ENCODE measurements around the gene GPR3. TPM values are rescaled to one million over a fixed set of nuclear protein-coding genes. Genes with fewer than 3 reads are reported as not detected.
"Not testable (repeated sequence)": the region's sequence is repeated elsewhere in the genome, so short reads cannot be mapped to it uniquely, and the experiment has no call there.

GPR3 gene
- polyA plus RNA-seq, 1 donor = 0.49 TPM

DNA sequence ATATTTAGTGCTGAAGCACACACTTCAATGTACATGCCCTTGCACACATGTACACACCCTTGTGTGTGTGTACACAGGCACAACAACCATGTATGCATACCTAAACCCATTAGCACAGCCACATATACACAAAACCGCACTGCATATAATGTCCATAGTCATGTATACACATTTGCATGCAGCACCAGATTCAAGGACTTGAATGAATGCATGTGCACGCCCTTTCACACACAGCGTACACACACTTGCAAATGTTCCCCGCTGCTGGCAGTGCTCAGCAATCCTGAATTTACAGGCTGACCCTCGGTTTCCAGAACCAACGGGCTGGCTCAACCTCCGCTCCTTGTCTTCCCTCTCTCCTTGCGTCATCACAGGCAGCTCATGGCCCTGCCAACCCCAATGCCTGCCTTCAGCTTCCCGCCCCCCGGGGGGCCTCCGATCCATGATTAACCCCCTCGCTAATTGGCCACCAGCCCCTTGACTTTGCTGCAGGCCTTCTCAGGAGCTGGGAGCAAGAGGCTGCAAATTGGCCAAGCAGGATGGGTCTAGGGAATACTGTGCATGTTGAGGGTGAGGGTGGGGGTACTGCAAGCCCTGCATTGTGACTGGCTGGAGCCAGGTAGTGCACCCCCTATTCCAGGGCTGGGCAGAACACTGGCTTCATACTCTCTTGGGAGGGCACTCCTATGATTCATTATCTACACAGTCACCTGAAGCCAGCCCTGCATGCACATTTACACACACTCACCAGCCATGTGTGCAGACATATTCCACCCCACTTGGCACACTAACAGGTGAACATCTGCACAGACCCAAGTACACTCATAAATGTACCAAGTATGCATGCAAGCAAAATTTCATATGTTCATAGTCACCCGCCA lies 7.9 kb downstream of the GPR3 start:
- DNase-seq = no peak

DNA sequence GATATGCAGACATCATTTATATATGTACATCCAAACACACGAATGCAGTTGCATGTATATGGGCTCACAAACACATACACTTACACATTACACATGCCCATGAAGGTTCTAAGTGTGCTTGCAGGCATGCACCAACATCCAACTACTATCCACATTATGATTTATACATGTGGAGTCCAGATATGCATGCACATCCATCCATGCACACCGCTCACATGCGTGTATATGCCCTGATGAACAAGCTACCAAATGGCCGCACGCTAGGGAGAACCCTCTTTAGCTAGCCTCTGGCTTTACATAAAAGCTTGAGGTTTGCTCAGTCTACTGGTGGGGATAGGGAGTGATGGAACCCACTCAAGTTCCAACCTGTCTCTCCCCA lies 8.5 kb downstream of the GPR3 start:
- no peak for DNase-seq

DNA sequence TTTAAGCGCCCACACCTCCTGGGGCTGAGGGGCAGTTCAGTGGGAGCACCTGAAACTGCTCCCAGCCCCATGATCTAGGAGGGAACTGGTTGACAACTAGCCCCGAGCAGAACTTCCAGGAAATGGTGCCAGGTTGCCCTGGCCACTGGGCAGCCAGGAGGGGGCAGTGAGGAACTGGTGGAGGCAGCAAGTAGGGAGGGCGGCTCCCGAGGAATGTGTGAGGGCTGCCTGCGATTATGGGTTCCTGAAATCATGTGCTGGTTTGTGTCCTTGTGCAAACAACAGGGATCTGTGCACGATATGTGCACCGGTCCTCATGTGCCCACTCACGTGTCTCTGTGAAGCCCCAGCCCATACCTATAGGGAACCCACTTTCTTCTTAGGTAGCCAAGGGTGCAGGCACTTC lies 9.9 kb downstream of the GPR3 start:
- DNase-seq = no peak

DNA sequence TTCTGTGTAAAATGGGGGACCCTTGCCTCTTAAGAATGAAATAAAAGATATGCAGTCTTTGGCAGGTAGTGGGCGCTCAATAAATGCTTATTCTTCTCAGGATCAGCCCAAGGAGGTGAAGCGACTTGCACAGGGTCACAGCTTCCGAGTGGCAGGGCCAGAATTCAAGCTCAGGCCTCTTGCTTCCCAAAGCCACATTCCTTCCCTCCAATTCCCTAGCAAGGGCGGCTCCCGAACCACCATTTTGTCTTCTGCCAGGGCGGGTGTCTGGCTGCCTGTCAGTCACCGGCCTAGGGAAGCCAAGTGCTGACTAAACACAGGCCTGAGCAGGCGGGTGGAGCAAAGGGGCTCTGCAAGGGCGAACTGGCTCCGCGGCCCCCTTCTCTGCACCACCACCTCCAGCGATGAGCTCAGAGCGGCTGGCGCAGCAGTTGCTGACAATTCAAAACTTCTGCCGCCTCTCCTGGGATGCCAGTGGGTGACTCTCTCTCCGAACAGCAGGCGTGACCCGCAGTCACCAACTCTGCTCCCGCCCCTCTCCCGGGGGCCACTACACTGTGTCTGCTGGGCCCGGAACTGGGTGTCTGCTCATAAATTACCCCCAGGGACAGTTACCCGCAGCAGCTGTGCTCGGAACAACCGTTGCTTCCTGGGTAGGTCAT lies 10.8 kb downstream of the GPR3 start:
- DNase-seq = peak; percentile 76

DNA sequence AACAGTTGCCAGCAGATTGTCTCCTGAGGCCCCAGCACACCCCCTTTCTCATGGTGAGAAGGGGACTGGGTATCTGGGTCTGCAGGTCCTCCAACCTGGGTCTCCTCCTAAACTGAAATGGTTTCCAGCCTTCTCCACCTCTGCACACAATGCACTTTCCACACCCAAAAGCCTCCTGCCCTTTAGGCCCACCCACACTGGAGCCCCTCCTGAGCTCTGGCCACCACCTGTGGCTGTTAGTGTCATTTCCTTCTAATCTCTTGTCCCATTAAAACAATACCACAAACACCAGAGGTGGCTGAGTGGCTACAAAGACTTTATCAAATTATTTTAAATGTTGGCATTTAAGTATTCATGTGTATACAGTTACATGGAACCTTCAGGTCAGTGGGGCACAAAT lies 11.5 kb downstream of the GPR3 start:
- no peak for DNase-seq

DNA sequence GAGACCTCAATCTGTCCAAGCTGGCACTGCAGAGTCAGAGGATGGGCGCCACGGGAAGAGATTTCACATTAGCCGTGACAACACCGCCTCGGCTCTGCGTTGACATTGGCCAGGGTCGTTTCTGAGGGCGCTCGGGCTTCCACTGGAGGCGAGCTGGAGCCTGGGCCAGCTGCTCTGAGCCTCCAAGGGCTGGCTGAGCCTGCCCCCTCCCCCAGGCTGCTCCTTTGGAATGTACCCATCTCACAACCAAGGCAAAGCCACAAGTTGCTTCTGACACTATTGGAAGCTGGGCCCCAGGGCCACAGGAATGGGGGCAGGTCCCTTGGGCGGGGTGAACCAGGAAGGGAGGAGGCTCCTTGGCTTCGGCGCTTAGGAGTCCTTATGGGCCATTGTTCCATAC lies 12.7 kb downstream of the GPR3 start:
- DNase-seq = no peak

DNA sequence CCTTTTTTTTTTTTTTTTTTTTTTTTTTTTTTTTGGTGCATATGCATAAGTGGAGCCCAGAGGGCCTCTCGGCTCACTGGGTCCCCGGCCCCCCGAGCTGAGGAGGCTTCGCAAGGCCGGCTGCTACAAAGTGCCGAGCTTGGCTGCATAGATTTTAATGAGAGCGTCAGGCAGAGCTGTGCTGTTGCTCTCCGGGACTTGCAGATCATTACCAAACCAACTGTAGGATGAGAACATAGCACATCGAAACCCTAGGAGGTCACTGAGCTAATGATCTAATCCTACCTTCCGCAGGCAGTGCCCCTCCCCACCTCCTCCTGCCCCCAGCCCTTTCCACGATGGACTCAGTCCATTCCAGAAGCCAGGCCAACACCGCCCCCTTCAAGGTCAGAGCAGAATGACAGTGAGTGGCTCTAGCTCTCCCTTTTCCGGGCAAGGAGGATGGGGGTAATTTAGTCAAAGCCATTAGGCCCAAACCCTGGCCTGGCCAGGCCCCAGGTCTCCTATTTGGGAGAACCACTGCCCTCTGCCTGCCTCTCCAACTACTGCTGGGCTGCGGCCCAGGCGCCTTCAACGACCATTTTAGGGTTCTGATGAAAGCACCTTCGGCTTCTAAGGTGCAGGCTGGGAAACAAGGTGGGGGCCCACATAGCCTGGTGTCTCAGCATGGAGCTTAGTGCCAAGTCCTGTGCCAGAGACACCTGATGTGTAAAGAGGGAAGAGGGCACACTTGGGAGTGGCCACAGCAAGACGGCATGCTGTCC lies 13.4 kb downstream of the GPR3 start:
- DNase-seq = not testable (repeated sequence)

DNA sequence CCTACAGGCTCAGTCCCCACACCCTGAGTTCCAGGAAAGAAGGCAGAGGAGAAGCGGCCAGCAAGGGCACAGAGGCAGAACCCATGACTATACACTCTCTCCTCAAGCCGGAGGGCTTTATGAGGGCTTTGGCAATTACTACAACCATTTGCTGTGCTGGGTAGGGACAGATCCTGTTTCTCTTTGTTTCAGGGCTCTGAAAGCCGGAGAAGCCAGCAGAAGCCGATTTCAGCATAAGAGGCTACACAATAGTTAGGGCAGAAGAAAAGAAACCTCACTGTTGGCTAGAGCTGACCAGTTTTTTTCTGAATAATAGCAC lies 13.9 kb downstream of the GPR3 start:
- DNase-seq = no peak

DNA sequence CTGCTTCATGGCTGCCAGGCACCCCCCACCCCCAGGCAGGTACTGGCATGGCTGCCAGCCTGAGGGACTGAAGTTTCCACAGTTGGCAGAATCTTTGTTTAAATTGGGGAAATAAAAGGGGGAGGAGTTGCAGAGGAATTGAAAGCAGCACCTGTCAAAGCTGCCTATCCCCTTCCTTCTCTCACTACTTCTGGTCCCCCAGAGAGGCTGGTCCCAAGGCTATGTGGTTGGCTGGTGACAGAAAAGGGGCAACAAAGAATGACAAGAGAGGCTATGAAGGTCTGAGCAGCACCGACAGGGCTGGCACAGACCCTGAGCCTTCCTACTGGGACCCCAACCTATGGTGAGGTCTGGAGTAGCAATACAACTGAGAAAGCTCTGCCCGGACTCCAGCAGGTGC lies 14.4 kb downstream of the GPR3 start:
- DNase-seq = not testable (repeated sequence)

DNA sequence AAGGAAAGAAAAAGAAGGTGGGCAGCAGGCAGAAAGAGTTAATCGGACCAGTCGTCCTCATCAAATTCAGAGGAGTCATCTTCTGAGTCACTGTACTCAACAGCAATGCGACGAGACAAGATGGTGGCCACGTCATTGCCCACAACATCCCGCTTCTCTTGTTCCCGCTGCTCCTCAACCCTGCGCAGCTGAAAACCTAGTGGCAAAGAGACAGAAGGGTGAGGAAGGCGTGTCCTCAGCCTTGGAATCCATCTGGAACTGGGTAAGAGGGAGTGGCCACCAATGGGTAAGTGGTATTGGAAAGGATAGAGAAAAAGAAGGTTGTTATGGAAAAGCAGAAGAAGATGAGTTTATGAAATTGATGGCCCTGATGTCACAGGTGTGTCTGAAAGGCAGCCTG lies 15.7 kb downstream of the GPR3 start:
- no peak for DNase-seq

DNA sequence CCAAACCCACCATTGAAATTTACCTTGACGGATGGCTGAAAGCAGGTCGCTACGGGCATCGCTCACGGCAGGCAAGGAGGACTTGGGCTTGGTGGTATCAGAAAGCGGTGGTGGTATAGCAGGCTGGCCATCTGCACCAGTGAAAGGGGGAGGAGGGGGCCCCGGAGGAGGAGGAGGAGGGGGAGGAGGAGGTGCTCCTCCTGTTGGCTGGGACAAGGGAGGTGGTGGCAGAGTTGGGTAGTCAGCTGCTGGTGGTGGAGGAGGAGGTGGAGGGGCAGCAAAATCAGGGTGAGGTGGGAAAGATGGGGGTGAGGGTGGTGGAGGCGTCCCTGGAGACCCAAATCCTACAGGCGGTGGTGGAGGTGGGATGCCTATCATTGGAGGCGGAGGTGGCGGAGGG lies 17.2 kb downstream of the GPR3 start:
- no peak for DNase-seq

DNA sequence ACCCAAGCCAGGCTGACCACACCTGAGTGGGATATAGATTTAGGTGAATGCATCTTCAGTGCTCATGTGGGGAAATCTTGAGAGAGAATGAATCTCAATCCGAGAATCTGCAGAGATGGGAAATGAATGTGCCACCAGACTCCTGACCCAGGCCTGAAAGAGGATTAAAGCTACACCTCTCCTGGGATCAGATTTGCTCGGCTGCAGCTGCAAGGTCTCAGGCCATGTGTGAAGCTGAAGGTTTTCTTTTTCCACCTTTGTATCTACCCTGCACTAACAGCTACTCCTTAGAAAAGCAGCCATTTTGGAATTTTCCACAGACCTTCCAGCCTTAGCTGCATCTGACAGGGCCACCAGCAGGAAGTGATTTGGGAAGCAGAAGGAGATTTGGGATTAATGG lies 18.3 kb downstream of the GPR3 start:
- DNase-seq = no peak

DNA sequence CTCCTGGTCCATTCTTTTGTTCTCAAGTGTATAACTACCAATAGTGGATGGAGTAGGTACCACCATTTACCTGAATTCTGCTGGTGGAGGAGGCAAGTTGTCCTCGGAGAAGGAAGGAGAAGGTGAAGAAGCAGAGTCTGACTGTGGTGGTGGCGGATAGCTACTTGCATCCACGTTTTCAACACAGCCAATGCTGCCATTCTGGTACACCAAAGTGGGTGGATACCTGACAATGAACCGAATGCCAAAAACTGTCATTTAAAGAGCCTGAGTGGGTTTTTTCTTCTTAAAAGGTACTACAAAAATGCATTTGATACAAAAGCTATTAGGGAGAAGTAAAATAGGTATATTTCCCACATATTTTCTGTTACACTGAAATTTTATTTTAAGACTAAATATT lies 20.1 kb downstream of the GPR3 start:
- DNase-seq = no peak

DNA sequence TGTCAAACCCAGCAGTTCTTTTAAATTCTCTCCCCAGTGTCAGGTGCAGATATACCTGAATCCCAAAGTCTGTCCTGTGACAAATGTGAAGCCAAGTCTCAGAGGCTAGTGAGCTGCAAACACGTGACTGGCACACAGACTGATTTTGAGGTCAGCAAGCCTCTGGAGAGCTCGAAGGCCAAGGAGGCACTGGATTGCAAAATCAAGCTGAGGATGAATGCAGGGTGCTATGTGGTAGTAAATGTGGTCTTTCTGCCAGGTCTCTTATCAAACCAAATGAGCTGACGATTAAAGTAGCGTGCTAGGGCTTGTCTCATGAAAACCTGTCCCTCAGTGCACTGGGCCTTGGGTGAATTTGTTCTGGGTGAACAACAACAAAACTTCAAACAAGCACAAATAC lies 20.6 kb downstream of the GPR3 start:
- DNase-seq = no peak

DNA sequence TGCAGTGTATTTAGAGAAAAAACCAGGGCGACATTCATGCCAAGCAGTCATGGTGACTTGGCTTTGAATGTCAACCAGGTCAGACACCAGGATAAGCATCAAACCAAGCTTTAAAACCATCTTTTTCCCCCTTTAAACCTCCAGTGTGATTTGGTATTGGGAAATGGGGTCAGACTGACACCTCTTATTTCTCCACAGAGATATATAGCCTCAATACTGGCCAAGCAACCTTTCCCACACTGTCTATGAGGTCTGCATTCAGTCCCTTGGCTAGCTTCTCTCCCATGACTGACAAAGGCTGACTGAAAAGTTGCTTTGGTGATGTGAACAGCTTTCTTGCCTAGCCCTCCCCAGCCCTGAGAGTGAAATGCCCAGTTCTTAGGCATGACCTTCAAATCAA lies 21.7 kb downstream of the GPR3 start:
- DNase-seq = no peak

DNA sequence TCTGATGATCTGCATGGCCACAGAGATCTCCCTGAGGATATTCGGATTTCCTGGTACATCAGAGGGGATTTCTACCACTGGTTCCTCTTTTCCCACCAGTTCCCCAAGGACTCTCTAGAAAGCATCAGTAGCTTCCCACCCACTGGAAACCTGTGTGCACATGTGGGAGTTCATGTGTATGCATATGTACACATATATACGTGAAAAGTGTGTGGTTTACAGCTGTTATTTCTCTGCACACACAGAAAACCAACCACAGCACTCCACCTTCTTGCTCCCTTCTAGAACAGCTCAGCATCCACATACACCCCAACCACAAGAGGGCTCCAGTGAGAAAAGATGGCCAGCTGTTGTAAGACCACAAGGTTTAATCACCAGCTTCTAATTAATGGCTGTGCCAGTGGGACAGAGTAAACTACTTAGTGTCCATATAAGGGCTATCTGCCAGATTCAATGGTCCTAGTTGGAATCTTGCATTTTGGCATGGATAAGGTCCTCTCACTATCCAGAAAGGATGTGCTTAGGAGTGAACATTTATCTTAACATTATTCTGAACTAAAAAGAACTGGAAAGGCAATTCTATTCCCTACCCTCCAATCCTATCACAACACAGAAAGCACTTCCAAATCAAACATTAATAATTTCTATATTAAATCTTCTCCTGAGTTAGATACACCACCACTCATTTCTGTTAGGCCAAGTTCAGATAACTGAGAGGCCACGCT lies 24.1 kb downstream of the GPR3 start:
- no peak for DNase-seq

DNA sequence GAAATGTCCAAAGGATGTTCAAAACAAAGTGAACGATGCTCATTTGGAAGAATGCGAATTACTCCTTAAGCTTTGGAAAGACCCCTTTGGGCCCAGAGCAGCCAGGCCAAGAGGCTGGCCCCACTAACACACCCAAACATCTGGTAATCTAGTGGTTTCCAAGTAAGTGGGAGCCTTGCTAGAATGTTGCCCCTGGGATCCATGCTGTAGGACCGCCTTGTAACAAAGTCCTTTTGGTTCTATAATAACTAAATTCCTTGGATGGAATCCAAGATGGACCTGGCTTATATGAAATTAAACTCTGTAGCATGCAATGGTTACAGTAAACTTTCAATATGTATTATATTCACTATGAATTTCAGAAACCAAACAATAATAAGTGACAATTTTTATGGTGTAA lies 25.3 kb downstream of the GPR3 start:
- no peak for DNase-seq

DNA sequence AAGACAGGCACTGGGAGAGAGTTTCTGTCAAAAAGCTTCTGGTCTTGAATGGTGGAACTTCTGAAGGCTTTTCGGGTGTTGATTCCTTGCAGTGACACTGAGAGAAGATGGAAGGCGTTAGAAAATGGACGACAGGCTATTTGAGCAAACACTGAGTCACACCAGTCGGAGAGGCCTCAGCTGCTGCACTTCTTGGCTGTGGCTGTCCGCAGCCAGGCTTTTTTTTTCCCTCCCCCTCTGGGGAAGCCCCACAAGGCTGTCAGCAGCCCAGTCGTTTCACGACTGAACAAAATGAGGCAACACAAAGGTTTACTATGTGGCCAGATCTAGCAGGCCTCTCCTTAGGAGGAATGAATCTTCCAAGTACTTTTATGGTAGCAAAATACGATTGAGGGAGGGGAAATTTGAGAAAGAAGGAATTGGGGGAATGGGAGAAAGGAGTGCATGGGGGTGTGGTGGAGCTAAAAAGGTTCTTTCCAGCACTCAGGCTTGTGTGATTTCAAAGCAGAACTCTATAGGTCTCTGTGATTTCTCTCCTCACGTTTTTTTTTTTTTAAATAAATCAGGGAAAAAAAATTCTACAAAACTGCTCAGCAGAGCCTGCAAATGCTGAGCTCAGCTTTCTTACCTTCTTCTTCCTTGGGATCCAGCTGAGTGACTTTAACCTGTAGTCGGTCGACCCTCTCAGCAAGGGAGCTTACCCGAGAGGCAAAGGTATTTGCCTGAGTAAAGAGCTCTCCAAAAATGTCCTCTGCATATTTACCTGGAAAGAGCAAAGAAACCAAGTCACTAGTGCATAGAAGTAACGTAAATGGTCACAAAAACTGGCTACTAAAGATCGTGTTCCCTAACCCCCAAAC lies 26.1 kb downstream of the GPR3 start:
- DNase-seq = peak; percentile 85

DNA sequence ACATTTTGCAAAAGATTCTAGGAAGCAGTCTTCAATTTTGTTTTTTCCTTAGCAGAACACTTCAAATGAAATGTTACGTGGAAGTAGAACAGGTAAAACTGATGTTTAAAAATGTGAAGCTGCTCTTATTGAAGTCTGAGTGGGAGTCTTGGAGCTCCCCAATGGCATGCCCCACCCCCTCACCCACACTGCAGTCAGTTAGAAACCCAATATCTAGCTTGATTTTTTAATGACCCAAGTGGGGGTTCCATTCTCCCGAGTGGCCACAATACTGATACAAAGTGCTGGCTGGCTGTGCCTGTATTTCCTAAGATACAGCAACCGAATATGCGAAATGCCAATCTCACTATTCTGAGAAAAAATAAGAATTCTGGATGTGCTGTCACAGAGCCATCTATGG lies 31.3 kb downstream of the GPR3 start:
- DNase-seq = no peak

DNA sequence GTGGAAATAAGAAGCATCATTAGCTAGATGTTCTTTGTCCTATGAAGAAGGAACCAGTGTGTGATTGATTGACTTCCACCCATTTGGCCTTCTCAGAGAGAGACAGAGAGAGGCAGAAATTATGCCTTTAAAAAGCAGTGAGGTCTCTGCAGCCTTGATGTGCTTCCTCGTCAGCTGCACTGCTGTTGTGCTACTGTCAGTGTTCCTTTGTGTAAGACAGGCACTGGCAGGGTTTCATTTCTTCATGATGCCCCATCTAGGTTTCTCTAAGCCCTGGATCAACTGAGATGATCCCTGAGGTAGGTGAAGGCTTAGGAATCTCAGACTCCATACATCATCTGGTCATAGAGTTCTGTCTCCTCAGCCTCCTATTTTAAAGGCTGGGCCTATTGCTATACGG lies 34.9 kb downstream of the GPR3 start:
- DNase-seq = no peak

DNA sequence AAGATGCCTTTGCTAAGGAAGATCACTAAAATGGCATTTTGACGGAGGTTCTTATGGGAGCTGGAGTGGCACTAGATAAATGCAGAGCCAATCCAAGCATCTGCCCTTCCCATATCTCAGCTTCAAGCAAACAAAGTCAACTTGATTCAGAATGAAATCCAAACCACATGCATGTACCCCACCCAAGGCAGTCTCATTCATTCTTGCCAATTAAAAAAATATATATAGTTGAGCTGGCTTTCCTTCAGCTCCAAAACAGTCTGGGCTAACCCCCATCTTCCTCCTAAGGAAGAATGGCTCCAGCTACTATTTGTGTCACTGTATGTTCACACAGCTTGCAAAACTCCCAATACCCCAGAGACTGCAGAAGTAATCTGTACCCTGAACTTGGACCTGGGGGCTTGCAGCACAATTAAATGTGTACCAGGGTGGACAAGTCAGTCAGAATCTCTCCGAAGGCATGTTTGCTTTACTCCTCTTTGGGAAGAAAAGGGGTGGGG lies 35.4 kb downstream of the GPR3 start:
- no peak for DNase-seq
